GM12891 (cell line): Measurements from ENCODE around the gene HTR3A.

Experiments used
- DNase-seq: peaks from one replicate; pipeline ENCODE4 v3.0.0; 2011; ENCODE audit warnings: low spot score; ENCODE audit not compliant: insufficient read length
- FAIRE-seq: peaks from 2 replicates; lab custom pipeline; 2011; peaks lifted over from hg19 to GRCh38; lab: Jason Lieb, UNC
- PAX5 ChIP-seq: IDR thresholded peaks from 2 replicates; pipeline ENCODE4 v1.6.1; 2011; ENCODE audit warnings: low read length, moderate library complexity, mild to moderate bottlenecking; ENCODE audit not compliant: insufficient read depth, severe bottlenecking
- POLR2A ChIP-seq: IDR thresholded peaks from 2 replicates; pipeline ENCODE4 v1.6.1; 2011; ENCODE audit warnings: low read depth, low read length, control low read depth
- POLR2AphosphoS5 ChIP-seq: IDR thresholded peaks from 2 replicates; pipeline ENCODE4 v1.6.1; 2011; ENCODE audit warnings: low read depth, low read length, control low read depth
- POU2F2 ChIP-seq: IDR thresholded peaks from 2 replicates; pipeline ENCODE4 v1.6.1; 2011; ENCODE audit warnings: low read depth, mild to moderate bottlenecking, control low read depth, low read length, moderate library complexity
- SPI1 ChIP-seq: IDR thresholded peaks from 2 replicates; pipeline ENCODE4 v1.6.1; 2011; ENCODE audit warnings: low read depth, low read length, control low read depth
- TAF1 ChIP-seq: IDR thresholded peaks from 2 replicates; pipeline ENCODE4 v1.6.1; 2011; ENCODE audit warnings: low read depth, low read length, control low read depth

The HTR3A gene

DNA sequence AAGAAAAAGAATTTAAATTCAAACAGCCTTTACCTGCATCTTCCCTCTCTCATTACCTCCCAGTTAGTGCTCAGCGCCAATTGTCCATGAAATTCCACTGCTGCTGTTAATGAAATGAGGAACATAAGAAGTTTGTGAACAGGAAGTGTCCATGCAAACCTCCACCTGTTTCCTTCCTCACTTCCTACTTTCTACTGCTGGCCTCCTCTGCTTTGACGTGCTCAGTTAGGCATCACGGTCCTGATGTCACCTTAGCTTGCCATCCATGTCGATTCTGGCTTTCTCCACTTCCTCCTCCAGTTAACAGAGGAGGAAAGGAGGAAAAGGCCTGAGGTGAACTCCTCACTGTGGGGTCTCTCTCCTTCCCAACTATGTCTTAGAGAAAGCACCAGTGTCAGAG lies 26.9 kb upstream of the HTR3A start:
- DNase-seq = no peak
- TF ChIP-seq TAF1 (no peak), POLR2A (no peak), SPI1 (no peak), PAX5 (no peak), POU2F2 (no peak), POLR2AphosphoS5 (no peak)
- no peak for FAIRE-seq

DNA sequence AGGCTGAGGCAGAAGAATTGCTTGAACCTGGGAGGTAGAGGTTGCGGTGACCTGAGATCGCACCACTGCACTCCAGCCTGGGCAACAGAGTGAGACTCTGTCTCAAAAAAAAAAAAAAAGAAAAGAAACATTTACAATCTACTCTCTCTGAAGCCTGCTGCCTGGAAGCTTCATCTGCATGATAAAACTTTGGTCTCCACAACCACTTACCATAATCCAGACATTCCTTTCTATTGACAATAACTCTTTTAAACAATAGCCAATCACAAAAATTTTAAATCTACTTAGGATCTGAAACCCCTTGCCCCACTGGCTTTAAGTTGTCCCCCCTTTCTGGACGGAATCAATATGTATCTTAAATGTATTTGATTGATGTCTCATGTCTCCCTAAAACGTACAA lies 25.0 kb upstream of the HTR3A start:
- DNase-seq (no peak), FAIRE-seq (no peak)
- TF ChIP-seq POLR2A = no peak
- no peak for TF ChIP-seq PAX5
- TF ChIP-seq SPI1 = no peak
- no peak for TF ChIP-seq TAF1
- no peak for TF ChIP-seq POU2F2
- no peak for TF ChIP-seq POLR2AphosphoS5

DNA sequence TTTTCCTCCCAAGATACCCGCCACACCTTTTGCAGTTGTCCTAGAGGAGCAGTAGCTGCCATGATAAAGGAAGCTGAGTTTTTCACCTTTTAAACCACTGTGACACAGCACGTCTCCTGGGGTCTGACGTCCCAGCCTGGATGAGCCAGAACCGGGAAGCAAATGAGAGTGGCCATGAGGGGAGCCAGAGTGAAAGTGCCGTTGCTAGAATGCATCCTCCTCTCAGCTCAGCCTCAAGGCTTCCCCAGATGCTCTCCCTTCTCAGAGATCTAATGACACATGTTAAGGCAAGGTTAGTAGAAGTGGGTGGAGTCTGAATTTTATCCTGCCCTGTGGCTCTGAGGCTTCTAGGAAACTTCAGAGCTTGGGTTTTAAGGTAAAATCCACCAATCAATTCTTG lies 23.4 kb upstream of the HTR3A start:
- TF ChIP-seq POLR2AphosphoS5 (no peak), SPI1 (no peak), POLR2A (no peak), POU2F2 (no peak), PAX5 (no peak), TAF1 (no peak)
- DNase-seq (no peak), FAIRE-seq (no peak)

DNA sequence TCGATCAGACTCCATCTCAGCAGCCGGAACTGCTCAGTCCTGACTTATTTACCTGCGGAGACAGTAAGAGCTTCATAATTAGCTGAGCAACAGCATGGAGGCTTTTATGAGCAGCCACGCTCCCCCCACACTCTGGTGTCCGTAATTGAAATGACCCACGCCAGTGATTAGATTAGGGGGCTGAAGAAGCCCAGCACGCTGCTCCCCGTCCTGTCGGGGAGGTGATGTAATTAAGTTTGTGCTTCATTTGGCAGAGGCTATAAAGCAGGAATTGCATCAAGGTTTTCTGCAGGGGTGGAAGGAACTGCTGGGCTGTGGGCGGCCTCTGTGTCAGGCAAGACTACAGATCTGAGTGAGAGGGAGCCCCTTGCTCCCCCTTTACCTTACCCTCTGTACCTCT lies 22.8 kb upstream of the HTR3A start:
- FAIRE-seq (no peak), DNase-seq (no peak)
- TF ChIP-seq SPI1 (no peak), TAF1 (no peak), PAX5 (no peak), POLR2A (no peak), POLR2AphosphoS5 (no peak), POU2F2 (no peak)

DNA sequence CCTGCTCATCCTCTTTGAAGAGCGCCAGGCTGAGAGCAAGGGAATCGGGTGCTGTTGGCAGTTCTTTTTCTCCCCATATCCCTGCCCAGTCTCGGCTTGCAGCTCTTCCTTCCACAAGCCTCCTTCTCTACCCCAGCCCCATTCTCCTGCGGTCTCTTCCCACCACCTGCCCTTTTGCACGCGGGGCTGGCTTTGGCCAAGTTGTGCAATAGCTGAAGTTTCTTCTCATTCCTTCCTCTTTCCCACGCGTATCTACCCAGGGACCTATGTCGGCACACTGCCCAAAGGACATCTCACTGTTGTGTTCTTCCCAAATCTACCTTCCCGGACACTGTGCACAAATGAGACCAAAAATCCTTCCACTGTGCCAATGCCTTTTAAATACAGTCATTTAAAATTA lies 22.3 kb upstream of the HTR3A start:
- DNase-seq = no peak

DNA sequence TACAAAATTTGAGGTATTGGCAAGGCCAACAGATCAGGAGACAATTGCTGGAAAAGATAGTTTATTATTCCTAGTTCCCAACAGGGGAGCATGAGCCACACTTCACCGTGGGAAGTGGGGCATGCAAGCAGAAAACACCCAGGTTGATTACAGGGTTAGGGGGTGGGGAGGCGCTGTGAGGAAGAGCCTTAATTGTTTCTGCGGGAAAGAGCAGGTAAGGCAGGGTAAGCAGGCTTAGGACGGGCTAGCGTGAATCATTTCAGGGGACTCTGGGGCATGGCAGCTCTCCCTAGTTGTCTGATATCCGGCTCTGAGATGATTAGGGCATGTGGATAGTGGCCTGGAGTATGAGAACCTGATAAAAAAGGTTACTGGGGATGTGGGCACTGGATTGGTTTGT lies 20.7 kb upstream of the HTR3A start:
- DNase-seq (no peak), FAIRE-seq (no peak)
- TF ChIP-seq PAX5 = no peak
- no peak for TF ChIP-seq POU2F2
- no peak for TF ChIP-seq SPI1

More for the DNA sequence above, 22.3 kb upstream of the HTR3A start:
- no peak for FAIRE-seq
- no peak for TF ChIP-seq PAX5

DNA sequence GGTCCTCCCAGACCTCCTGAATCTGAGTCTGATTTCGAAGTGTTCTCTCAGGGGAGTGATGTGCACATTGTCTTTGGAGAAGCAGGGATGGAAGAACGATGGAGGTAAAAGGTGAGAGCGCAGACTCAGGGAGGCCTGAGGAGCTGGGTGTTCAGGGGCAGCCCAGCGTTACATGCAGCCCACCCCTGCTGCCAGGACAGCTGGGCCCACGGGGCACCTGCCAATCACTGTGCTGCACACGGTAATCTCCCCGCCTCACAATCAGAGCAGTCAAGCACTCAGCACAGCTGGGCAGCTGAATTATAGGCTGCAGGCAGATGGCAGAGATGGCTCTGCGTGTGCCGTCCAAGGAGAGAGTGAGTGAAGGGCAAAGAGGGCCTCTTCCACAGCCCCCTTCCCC lies 17.9 kb upstream of the HTR3A start:
- DNase-seq (no peak), FAIRE-seq (no peak)
- TF ChIP-seq PAX5 (no peak), POU2F2 (no peak), SPI1 (no peak), TAF1 (no peak), POLR2A (no peak), POLR2AphosphoS5 (no peak)

- DNase-seq (no peak), FAIRE-seq (no peak)
- TF ChIP-seq POLR2A (no peak), PAX5 (no peak), TAF1 (no peak), SPI1 (no peak), POLR2AphosphoS5 (no peak), POU2F2 (no peak)
Measured at GRCh38 chr11:113960702-113961330, 14.1 kb upstream of the HTR3A start.

GRCh38 chr11:113967361-113967760 lies 7.5 kb upstream of the HTR3A start:
- DNase-seq (no peak), FAIRE-seq (no peak)
- TF ChIP-seq POLR2A = no peak
- TF ChIP-seq SPI1 = no peak
- TF ChIP-seq TAF1 = no peak
- no peak for TF ChIP-seq POU2F2
- TF ChIP-seq PAX5 = no peak
- no peak for TF ChIP-seq POLR2AphosphoS5

DNA sequence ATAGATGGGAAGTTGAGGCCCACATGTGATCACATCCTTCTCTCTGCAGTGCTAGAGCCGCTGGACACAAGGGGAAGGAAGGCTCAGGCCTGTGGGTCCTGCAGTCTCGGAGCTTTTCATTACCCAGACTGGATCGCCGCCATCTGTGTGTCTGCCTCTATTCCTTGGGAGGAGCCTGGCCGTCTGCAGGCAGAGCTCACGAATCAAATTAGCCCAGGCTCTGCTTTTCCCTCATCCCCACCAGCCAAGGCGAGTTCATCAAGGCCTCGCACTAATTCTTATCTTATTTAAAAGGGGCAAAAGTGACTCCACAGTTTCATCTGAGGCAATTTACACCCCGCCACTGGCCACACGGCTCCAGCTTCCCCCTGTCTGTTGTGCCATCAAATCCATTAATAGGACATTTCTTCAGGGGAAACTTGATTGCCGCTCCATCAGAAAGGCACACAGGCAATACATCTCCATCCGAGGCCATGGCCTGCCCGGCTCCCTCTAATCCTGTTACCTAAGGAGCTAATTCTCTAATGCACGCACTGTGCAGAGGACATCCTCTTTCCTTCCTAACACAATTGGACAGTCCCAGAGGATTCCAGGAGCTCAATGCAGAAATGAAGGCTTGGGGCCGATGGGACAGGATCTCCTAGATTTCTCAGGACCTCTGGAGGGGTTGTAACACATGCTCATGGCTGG lies 3.3 kb upstream of the HTR3A start:
- no peak for DNase-seq
- TF ChIP-seq POLR2AphosphoS5 (no peak), POLR2A (no peak), PAX5 (no peak), POU2F2 (no peak), TAF1 (no peak), SPI1 (no peak)
- no peak for FAIRE-seq
